Activated T-cell treated with anti-CD3 and anti-CD28 coated beads, Interleukin-2, amount 50 U/mL, for 1 hour (primary cell): Measurements from ENCODE around the gene CNTD1.

Experiments
- DNase-seq: peaks from one replicate; pipeline ENCODE4 v3.0.0-alpha.2; 2020

Gene CNTD1

GRCh38 chr17:42779936-42780850 lies 18.5 kb upstream of the CNTD1 start, which contains the start of gene WNK4:
TSS of gene WNK4 (plus strand) at chr17:42780610. CDS start at chr17:42780699, 89 bp downstream.
- DNase-seq, result no peak

GRCh38 chr17:42780851-42781638 lies 17.6 kb upstream of the CNTD1 start:
- DNase-seq, result no peak

GRCh38 chr17:42781639-42782165 lies 17.0 kb upstream of the CNTD1 start:
- DNase-seq, result no peak

- DNase-seq, result no peak
Measured at GRCh38 chr17:42782166-42783061, 16.2 kb upstream of the CNTD1 start.

GRCh38 chr17:42783062-42783790 lies 15.4 kb upstream of the CNTD1 start:
- no peak for DNase-seq

- no peak for DNase-seq
Measured at GRCh38 chr17:42783791-42784138, 14.9 kb upstream of the CNTD1 start.

GRCh38 chr17:42784409-42784808 lies 14.3 kb upstream of the CNTD1 start:
- no peak for DNase-seq

GRCh38 chr17:42784811-42785592 lies 13.7 kb upstream of the CNTD1 start:
- no peak for DNase-seq

GRCh38 chr17:42787266-42787665 lies 11.4 kb upstream of the CNTD1 start:
- DNase-seq, result no peak

GRCh38 chr17:42791948-42792347 lies 6.7 kb upstream of the CNTD1 start:
- no peak for DNase-seq

- no peak for DNase-seq
Measured at GRCh38 chr17:42792545-42792944, 6.1 kb upstream of the CNTD1 start.

GRCh38 chr17:42795061-42795460 lies 3.6 kb upstream of the CNTD1 start:
- DNase-seq, result no peak

- no peak for DNase-seq
Measured at GRCh38 chr17:42795465-42795864, 3.2 kb upstream of the CNTD1 start.

GRCh38 chr17:42796066-42796758 lies 2.4 kb upstream of the CNTD1 start:
- no peak for DNase-seq

GRCh38 chr17:42797067-42798007 lies 1.3 kb upstream of the CNTD1 start:
- no peak for DNase-seq

- no peak for DNase-seq
Measured at GRCh38 chr17:42798011-42798382, 664 bp upstream of the CNTD1 start.

- DNase-seq, result no peak
Measured at GRCh38 chr17:42803074-42803883, 4.6 kb downstream of the CNTD1 start.

- DNase-seq, result no peak
Measured at GRCh38 chr17:42804918-42805367, 6.3 kb downstream of the CNTD1 start.
